ENCODE results near the gene HRG.
"Not testable (repeated sequence)": the region's sequence is repeated elsewhere in the genome, so short reads cannot be mapped to it uniquely, and the experiment has no call there.

Gene HRG, protein sequence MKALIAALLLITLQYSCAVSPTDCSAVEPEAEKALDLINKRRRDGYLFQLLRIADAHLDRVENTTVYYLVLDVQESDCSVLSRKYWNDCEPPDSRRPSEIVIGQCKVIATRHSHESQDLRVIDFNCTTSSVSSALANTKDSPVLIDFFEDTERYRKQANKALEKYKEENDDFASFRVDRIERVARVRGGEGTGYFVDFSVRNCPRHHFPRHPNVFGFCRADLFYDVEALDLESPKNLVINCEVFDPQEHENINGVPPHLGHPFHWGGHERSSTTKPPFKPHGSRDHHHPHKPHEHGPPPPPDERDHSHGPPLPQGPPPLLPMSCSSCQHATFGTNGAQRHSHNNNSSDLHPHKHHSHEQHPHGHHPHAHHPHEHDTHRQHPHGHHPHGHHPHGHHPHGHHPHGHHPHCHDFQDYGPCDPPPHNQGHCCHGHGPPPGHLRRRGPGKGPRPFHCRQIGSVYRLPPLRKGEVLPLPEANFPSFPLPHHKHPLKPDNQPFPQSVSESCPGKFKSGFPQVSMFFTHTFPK

DNA sequence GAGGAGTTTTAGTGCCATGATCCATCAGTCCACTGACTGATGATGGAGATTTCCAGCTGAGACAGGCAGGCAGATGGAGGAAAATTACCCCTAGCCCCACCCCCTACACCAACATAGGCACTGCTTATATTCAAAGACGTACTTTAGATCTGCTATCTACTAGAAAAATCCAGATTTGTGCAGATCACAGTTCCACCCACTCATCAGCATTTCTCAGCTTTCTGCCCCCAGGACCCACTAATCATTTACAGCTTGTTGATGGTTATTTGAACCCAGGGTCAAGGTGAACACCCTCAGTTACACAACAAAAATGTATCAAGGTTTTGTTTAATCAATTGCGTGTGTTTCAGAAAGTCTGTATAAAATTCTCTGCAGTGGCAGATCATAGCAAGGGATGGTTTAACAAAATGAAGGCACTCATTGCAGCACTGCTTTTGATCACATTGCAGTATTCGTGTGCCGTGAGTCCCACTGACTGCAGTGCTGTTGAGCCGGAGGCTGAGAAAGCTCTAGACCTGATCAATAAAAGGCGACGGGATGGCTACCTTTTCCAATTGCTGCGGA, at the start of gene HRG:
HRG (plus strand) TSS at position 390 of the 564 bp plus-strand sequence; CDS start at position 408, 18 bp downstream.
- FAIRE-seq: no peak

DNA sequence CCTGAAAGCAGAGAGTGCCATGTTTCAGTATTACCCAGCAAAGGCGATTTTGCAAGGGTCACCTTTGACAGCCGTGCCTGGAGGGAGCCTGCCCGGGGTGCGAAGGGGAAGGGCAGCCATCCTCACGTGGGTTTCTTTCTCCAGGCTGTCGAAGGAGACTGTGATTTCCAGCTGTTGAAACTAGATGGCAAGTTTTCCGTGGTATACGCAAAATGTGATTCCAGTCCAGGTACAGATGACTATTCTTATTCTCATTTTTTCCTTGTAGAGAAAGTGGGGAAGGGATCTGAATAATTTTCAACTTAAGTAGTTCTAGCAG, 49.6 kb upstream of the HRG start:
- no peak for FAIRE-seq

DNA sequence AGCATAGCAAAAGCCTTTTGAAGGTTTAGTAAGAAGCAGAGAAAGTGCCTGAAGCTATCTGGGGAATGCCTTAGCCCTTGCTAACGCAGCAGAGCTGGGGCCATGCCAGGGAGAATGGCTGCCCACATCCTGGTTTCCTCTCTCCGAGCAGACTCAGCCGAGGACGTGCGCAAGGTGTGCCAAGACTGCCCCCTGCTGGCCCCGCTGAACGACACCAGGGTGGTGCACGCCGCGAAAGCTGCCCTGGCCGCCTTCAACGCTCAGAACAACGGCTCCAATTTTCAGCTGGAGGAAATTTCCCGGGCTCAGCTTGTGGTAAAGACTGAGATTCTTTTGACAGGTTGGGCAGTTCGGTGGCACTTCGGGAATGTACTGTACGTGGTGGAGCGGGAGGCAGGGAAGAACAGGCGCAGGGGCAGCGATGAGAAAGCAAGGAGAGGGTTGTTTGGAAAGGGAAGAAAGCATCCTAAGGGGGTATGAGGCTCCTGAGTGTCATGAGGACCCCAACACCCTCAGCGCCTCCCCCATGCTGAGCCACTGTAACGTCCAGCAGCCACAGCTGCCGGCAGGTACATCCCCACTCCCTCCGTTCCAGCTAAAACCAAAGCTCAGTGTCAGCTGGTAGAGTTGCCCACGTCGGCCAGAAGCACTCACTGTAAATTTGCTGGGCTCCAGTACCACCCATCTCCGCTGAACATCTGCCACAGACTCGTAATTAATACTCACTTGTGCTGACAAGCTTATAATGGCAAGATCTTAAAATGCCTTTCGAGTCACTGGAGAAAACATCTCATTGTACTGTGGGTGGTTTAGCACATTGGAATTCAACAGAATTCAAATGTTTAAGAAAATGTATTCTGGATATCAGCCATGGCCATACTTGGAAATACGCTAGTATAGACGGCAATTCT, 48.5 kb upstream of the HRG start:
- no peak for FAIRE-seq

DNA sequence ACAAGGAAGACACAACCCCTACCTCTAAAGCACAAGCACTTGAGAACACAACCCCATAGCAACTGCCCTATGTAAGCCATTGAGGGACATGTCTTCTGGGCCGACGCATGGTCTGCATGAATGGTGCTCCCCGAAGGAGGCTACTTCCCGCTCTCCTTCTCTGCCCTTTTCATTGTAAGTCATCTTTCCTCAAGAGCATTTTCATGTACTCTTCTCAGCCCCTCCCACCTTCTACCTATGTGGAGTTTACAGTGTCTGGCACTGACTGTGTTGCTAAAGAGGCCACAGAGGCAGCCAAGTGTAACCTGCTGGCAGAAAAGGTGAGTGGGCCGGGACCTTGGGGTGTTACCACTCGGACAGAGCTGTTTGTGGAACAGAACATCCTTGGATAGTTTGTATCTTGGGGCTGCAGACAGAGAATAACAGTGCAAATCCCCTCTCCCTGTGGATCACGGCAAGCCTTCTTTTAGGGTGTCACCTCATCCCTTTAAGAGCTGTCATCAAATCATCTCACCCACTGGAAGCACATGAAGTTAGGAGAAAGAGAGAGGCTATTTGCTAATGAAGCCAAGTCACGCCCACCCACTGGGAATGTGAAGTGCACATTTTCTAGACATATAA, 47.4 kb upstream of the HRG start:
- FAIRE-seq: no peak

DNA sequence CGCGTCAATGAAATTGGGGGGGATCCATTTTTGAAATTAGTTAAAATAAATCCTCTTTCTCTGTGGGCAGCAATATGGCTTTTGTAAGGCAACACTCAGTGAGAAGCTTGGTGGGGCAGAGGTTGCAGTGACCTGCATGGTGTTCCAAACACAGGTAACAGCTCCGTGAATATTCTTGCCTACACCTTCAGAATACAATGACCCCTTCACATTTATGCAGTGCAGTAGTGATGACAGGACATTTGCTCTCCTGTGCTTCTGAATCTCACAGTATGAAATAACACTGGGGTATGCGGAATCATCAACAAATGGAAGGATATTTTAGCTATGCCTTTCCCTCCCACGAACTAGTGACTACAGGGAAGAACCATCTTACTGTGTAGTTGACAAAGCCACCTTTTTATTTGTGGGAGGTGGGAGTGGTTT, 46.0 kb upstream of the HRG start:
- no peak for FAIRE-seq

DNA sequence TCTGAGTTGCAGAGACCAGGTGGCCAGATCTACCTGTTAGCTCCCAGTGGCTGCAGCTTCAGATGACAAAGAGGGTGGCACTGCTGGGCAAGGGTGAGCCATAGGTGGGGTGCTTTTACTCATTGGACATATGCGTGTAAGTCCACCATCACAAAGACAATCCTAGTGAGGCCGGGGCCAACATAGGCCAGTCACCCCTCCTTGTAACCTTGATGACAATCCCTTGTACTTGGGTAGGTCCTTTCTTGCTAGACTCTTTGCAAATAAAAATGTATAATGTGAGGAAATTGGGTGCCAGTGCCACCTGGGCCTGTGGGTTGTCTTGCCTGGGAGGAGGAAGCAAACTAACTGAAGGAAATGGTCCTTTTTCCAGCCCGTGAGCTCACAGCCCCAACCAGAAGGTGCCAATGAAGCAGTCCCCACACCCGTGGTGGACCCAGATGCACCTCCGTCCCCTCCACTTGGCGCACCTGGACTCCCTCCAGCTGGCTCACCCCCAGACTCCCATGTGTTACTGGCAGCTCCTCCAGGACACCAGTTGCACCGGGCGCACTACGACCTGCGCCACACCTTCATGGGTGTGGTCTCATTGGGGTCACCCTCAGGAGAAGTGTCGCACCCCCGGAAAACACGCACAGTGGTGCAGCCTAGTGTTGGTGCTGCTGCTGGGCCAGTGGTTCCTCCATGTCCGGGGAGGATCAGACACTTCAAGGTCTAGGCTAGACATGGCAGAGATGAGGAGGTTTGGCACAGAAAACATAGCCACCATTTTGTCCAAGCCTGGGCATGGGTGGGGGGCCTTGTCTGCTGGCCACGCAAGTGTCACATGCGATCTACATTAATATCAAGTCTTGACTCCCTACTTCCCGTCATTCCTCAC, 45.4 kb upstream of the HRG start:
- no peak for FAIRE-seq

DNA sequence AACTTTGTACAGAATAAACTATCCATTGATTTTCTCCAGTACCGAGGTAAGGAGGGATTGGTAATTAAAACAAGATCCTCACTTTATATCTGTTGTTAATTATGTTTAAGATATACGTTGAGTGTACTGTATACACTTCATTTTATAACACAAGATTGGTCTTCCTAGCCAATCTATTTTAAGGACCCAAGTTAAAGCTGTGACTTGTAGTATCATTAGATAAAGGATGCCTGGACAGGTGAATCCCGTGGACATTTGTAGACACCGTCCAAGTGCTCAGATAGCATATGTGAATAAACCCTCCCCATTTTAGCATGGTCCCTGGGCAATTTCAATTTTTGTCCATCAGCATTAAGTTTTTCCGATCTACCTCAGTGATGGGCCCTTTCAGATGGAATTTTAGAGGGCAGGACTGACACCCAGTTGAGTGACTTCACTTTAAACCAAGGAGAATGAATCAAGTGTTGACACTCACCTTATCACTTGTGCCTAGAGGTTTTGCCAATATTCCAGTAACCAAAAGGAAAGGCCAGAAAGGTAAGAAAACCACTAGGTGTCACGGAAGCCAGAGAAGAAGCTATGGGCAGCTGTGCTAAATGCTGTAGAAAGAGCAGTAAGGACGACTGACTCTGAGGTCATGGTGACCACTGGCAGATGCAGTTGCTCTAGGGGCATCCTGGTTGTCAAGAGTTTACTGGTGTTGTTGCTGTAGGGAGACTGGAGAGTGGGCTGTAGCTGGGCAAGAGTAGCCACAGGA, 43.7 kb upstream of the HRG start:
- FAIRE-seq: no peak

DNA sequence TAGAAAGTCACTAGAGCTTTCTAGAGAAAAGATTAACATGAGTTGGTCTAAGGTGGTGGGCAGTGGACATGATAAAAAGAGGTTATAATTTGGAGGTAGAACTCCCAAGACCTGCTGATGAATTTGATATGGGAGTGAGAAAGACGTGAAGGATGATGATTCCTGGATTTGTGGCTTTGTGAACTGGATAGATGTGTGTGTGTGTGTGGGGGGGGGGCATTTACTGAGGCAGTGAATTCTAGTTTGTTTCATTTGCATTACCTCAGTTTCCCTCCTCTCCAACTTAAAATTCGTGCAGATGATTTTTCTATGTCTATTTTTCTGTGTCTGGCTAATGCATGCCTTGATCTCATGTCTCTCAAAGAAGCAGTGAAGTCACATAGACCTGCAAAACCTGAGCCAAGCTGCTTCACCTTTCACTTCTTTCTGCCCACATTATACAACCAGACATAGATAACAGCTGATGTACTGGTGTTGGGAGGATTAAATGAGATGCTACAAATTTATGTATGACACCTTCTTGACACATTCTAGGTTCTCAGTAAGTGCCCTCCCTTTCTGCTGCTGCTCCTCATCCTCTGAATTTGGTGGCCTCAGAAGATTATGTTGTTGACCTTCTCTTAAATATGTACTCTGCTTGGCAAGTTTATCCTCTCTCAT, 43.0 kb upstream of the HRG start:
- FAIRE-seq: no peak

DNA sequence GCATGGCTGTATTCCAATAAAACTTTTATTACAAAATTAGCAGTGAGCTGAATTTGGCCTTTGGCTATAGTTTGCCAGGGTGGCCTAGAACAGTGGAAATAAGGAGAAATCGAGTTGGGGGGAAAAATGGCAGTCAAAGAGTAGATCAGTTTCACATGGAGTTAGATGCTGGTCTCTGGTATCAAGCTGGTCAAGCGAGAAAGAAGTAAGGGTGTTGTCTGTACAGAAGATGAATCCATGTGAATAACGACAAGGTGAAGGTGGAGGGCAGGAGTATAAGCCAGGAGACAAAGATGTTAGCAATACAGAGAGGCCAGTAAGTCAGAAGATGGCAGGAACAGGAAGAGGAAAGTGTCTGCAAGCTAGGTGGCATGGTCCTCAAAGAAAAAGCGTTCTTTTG, 41.2 kb upstream of the HRG start:
- FAIRE-seq: no peak

DNA sequence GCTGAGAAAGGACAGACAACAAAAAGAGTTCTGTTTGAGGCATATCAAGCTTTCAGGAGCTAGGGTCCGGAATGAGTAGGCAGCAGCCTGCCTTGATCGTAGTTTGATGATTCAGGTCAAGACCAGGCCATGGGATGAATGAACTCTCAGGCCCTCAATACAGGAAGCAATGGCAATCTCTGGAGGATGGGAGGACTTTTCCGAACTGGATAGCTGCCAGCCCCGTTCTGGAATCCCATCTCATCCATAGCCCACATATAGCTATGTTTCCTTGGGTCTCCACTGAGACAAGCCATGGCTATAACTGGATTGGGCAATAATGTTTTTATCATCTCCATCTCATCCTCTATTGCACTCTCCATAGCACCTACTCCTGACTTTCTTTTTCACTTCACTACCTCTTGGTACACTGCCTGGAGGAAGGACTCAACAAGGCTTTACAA, 40.2 kb upstream of the HRG start:
- FAIRE-seq: no peak

DNA sequence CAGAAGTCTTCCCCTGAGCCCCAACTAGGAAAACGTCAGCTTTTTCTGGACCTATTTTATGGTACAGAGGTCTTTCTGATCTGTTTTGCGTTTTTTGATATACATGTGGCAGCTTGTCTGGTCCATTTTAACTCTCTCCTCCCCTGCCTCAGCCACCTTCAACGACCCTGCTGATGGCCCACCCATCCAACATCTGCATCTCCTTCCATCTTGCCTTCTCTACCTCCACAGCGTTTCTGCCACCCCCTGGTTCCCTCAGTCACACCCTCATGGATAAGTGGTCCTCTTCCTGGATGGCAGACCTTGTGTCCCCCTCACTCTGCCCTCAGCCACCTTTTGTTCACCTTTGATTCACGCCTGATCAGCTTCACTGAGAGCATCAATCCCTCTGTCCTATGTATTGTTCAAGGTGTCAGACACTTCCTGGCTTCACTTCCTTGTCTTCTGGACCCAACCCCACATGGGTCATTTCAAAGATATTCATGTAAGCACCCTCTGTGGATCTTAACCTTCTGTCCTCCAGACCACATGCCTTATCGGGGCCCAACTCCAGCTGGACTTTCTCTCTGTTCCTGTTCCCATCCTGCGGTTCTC, 39.5 kb upstream of the HRG start:
- no peak for FAIRE-seq

DNA sequence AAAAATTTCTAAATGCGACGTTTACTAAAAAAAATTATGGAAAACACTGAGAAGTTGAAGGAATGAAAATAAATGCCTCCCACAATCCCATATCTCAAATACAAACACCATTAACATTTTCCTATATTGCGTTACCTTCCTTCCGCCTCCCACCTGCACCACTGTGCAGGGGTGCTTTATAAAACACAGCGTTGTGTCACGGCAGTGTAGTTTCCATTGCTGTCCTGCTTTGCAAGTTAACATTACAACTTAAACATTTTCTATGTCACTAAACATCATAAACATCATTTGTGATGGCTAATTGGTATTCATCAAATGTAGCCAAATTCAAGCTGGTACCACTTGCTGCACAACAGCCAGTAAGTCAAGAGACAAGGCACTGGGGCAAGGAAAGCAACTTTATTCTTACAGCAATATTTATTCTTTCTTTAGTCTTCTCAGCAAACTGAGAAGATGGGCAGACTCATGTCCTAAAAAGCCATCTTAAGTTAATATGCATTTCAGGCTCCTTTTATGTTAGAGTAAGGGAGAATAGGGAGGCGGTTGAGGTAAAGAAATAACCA, 37.9 kb upstream of the HRG start:
- no peak for FAIRE-seq

DNA sequence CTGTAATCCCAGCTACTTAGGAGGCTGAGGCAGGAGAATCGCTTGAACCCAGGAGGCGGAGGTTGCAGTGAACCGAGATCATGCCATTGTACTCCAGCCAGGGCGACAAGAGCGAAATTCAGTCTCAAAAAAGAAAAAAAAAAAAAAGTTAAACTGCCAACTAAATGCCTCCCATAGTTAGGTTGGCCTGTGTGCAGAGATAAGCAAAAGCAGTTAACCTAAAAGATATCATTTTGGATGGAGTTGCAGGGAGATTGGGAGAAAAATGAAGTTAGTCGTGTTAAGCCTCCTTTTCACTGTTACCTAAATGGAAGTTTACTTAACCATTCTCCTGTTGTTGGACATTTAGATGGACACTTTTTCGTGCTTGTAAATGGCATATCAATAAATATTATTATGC, 37.1 kb upstream of the HRG start:
- FAIRE-seq: no peak

DNA sequence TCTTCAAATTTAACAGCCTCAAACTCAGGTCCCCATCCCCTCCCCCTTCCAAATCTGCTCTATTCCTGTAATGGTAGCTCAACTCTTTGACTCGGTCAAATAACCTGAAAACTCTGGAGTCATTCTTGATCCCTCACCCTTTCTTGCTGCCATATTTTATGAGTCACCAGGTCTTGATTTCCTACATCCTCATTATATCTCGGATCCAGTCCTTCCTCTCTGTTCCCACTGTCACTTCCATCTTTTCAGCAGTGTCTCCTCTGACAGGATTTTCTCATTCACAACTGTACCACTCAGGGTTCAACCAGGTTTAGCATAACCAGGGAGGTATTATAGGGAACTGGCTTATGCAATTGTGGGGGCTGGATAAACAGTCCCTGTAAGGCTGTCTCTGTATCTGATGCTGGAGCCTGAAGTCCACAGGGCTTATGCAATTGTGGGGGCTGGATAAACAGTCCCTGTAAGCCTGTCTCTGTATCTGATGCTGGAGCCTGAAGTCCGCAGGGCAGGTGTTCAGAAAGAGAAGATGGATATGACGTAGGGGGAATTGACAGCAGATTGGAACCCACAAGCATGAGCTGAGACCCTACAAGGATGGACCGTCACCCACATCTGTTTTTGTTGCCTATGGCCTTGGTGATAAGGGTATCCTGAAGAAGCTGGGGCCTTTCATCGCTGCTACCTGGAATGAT, 34.7 kb upstream of the HRG start:
- FAIRE-seq: no peak

DNA sequence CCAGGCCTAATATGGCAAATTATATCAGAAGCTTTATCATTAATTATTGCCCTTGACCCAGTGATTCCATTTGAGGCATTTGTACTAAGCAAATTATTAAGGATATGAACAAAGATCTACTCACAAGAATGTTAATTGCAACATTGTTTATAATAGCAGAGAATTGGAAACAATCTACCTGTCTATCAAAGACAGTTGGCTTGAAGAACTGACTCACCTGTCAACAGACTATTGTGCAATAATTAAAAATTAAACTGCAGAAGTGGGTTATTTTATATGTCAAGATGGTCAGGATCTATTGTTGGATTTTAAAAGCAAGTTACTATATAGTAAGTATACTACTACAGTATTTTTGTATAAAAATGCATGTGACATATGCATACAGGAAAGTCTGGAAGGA, 32.3 kb upstream of the HRG start:
- no peak for FAIRE-seq

DNA sequence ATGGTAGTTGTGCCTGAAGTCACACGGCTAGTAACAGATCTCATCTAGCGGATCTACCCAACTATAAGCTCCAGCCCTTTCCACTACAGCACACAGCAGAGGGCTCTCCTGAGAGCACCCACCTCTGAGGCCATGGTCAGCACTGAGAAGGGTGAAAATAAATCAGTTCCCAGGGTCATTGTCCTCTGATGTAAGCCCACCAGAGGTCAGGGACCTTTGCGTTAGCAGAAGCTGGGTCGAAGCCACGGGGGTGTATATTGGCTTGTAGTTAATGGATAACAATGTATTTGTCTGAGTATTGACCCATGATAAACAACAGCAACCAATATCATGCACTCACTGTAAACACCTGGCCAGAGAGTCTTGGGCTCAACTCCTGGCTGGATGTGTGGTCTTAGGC, 31.6 kb upstream of the HRG start:
- not testable (repeated sequence) for FAIRE-seq

DNA sequence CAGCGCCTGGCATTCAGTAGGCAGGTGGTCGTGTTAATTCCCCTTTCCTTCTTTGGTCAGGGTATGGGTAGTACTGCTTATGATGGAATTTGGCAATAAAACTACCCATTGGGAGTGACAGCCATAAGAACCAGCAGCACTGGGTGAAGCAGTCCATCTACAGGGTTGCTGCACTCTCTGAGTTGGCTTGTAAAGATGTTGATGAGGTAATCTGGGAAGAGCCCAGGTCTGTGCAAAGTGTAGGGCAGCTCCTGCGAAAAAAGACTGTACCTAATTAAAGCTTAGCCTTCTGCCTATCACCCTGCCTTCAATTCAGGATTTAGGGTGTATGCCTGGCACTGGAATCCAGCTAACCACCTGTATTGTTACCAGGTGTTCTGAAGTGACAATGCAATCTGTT, 30.3 kb upstream of the HRG start:
- no peak for FAIRE-seq

DNA sequence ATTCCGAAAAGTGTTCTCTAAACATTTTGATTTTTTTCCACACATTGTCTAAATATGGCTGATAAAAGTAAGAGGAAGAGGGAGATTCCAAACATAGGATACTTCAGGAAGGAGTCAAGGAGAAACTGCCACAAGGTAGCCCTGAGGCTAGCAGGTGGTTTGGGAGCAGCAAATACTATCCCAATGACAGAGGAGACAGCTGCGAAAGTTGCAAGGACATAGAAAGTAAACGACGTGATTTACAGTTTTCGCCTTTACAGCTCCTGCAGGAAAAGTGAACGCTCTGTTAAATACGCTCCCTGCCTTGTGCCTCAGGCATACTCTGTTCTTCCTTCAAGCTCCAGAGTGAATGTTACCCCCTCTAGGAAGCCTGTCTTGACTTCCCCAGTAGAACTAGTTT, 29.3 kb upstream of the HRG start:
- FAIRE-seq: no peak

DNA sequence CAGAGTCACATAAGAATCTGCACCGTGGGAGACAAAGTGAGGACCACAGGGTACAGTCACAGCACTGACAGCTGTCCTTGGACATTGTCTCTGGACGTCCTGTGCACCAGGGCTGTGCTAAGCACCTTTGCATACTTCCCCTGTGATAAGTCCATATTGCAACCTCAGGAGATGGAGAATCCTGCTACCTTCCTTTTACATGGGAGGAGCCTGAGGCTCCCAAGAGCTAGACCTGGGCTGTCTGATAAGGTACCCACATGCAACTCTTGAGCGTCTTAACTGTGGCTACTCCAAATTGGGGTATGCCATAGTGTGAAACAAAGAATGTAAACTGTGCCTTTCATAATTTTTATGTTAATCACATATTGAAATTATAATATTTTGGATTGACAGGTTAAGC, 28.1 kb upstream of the HRG start:
- FAIRE-seq: no peak
